Measurements from ENCODE around the gene PNRC1.
"Not testable (repeated sequence)": the region's sequence is repeated elsewhere in the genome, so short reads cannot be mapped to it uniquely, and the experiment has no call there.

Gene PNRC1

DNA sequence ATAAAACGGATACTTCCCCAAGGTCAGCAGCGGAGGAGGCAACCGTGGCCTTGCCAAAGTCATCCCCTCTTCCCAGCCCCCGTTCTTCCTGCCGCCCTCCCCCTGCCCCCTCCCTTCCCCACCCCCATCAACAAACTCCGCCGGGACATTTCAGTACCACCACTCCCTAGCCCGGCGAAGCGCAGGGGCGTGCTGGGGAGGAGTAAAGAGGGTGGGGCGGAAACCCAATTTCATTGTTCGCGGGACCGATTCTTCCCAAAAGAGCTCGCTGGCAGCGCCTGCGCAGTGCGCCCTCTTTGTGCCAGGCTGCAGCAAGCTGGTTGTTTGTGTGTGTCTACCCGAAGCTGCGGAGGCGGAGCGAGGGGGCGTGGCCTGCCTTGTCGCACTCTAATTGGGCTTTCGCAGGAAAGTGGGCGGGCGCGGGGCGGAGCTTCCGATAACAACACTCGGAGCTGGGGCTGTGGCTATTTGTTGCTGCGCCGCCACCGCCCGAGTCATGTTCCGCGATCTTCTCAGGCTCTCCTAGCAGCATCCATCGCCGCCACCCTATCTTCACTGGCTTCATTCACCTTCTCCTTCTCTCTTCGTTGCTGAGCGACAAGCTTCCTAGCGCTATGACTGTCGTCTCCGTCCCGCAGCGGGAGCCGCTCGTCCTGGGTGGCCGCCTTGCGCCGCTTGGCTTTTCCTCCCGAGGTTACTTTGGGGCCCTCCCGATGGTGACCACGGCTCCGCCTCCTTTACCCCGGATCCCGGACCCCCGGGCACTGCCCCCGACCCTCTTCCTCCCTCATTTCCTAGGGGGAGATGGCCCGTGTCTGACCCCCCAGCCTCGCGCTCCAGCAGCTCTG is at the start of gene PNRC1:
Gene PNRC1 (plus strand): TSS at position 471 of the 848 bp plus-strand sequence. CDS start 144 bp downstream, at position 615.
- DNase-seq (ENCODE audit: low read depth): peak; percentile 99
- peak within 1 kb of the TSS; percentile 97 for H3K4me3 ChIP-seq (ENCODE audit: low read length)
- TF ChIP-seq, protein P1, sequence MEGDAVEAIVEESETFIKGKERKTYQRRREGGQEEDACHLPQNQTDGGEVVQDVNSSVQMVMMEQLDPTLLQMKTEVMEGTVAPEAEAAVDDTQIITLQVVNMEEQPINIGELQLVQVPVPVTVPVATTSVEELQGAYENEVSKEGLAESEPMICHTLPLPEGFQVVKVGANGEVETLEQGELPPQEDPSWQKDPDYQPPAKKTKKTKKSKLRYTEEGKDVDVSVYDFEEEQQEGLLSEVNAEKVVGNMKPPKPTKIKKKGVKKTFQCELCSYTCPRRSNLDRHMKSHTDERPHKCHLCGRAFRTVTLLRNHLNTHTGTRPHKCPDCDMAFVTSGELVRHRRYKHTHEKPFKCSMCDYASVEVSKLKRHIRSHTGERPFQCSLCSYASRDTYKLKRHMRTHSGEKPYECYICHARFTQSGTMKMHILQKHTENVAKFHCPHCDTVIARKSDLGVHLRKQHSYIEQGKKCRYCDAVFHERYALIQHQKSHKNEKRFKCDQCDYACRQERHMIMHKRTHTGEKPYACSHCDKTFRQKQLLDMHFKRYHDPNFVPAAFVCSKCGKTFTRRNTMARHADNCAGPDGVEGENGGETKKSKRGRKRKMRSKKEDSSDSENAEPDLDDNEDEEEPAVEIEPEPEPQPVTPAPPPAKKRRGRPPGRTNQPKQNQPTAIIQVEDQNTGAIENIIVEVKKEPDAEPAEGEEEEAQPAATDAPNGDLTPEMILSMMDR (conservative IDR thresholded peaks at IDR 0.05; ENCODE audit: low read length): no peak; the same call in 1 of the 2 replicates

DNA sequence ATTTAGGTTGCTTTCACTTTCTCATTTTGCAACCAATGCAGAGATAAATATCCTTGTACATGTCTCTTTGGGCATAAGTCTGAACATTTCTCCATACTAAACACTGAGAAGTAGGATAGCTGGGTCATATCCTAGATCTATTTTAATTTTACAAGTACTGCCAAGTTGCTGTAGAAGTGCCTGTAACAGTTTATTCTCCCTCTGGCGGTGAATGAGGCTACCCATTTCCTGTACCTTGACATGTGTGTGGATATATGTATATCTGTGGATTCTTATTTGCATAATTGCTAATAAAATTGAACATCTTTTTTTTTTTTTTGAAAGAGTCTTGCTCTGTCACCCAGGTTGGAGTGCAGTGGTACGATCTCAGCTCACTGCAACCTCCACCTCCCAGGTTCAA is 48.0 kb upstream of the PNRC1 start:
- TF ChIP-seq, protein P1 (conservative IDR thresholded peaks at IDR 0.05; ENCODE audit: low read length): no peak; the same call in 1 of the 2 replicates
- H3K4me3 ChIP-seq (ENCODE audit: low read length): no peak overlapping the region
- DNase-seq (ENCODE audit: low read depth): no peak

DNA sequence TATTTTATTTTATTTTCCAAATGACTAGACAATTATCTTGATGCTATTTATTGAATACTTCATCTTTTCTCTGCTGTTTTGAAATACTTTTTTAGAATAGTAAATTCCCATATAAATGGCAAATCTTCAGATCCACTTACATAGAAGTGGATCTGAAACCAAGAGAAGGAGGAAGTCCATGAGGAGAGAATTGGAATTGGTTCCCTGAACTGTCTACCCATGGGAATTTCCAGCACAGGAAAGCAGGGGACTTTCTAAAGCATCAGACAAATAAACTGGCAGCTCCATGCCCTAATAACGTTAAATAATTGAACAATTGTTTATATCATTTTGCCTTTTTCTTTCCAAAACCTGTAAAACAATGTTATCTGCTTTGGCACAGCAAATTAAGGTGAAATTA is 47.1 kb upstream of the PNRC1 start:
- TF ChIP-seq, protein P1 (conservative IDR thresholded peaks at IDR 0.05; ENCODE audit: low read length): no peak
- H3K4me3 ChIP-seq (ENCODE audit: low read length): no peak overlapping the region
- DNase-seq (ENCODE audit: low read depth): no peak

DNA sequence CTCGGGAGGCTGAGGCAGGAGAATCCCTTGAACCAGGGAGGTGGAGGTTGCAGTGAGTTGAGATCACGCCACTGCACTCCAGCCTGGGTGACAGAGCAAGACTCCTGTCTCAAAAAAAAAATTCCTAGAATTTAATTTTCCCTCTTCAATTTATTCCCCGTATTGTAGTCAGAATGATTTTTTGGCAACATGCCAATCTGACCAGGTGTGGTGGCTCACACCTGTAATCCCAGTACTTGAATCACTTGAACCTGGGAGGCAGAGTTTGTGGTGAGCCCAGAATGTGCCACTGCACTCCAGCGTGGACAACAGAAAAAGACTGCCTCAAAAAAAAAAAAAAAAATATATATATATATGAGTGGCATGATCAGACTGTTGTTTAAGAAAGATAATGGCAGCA is 46.4 kb upstream of the PNRC1 start:
- H3K4me3 ChIP-seq (ENCODE audit: low read length); DNase-seq (ENCODE audit: low read depth): not testable (repeated sequence)

DNA sequence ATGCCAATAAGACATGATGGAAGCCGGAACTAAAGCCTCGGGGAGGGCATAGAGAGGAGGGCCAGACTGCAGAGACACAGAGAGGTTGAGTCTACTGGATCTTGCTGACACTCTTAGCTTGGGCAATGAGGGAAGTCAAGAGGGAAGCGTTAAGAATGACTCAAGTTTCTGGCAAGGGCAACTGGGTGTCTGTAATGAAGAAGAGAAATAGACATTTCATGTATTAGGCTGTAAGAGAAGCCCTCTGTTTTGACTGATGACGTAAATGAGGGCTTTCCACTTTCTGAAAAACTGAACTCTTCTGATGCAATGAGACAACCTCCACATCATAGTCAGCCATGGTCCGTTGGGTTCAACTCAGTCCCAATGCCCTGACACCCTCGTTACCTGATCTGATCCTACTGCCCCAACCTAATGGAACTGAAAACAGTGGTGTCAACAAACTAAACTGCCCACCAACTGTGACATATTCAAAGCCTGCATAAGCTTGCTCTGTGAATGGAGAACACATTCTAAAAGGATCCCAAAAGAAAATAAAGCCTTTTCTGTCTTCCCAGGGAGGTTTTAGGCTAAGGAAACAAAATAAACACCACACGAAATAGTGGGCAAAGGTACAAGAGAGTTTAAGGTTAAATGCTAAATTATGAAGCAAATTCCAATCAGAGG is 45.8 kb upstream of the PNRC1 start:
- TF ChIP-seq, protein P1 (conservative IDR thresholded peaks at IDR 0.05; ENCODE audit: low read length): no peak
- peak; percentile 90 for DNase-seq (ENCODE audit: low read depth)
- peak overlapping the region; percentile 44 for H3K4me3 ChIP-seq (ENCODE audit: low read length)

DNA sequence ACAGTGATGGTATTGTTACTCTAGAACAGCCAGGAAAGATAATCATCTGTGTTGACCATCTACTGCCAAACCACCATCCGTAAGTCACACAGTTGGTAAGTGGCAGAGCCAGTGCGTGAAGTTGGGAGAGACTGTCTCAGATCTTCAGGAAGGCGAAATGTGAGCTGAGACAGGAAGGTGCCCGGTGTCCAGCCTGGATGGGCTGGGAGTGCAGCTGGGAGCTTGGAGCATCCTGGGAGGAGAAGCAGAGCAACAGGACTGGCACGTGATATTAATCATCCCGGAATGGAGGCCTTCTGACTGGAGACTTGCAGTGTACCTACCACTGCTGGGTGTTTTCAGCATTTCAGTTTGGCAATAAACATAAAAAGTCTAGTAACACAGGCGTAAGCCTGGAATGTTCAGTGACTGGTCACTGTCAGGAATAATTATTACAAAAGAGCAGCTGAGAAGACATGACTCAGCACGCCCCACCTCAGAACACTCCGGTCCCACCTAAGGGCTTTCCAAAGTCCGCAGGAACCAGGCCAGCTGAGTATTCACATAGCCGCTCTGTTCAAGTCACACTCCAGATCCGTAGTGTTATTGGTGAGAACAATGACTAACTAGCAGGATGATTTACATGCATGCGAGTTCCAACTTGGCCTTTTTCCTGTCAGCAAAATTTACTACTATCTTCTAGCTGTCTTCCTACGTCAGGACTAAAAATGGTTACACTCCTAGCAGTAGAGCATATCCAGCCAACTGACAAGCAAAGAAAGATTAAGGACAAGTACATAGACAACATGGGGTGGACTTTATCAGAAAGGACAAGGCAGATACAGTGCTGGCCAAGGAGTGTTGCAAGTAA is 45.1 kb upstream of the PNRC1 start:
- TF ChIP-seq, protein P1 (conservative IDR thresholded peaks at IDR 0.05; ENCODE audit: low read length): 0 out of 2 replicates have a peak, but pooled peaks have one; percentile 3
- peak overlapping the region; percentile 44 for H3K4me3 ChIP-seq (ENCODE audit: low read length)
- peak; percentile 99 for DNase-seq (ENCODE audit: low read depth)

Data from AG10803 (cell line).